Panc1 (cell line): ENCODE measurements around the gene ENAH.

Source experiments
- CTCF ChIP-seq: fragments of 450-650 bp; IDR thresholded peaks from 2 replicates; pipeline ENCODE4 v1.5.1; 2017; ENCODE audit warnings: mild to moderate bottlenecking
- SIN3A ChIP-seq: IDR thresholded peaks from 2 replicates; pipeline ENCODE4 v1.6.1; 2012; ENCODE audit warnings: low read depth, mild to moderate bottlenecking, low read length, moderate library complexity, borderline replicate concordance; ENCODE audit not compliant: insufficient read depth

- TF ChIP-seq CTCF (no peak), SIN3A (no peak)
Measured at GRCh38 chr1:225448146-225448805, 204.6 kb downstream of the ENAH start.
